NB4 (cell line): Measurements from ENCODE around the gene SLC22A7.

Experiments
- DNase-seq: peaks from one replicate; pipeline ENCODE4 v3.0.0; 2010; ENCODE audit warnings: low read depth
- H3K4me3 ChIP-seq: one replicate; pipeline ENCODE4 v1.5.1; 2011; ENCODE audit warnings: mild to moderate bottlenecking, low read depth, low read length, moderate library complexity
- CTCF ChIP-seq: IDR thresholded peaks from one replicate; pipeline ENCODE4 v1.5.1; 2012; ENCODE audit warnings: low read depth, low read length
- MAX ChIP-seq: IDR thresholded peaks from 2 replicates; pipeline ENCODE4 v1.6.1; 2011; ENCODE audit warnings: low read depth, low read length
- MYC ChIP-seq: IDR thresholded peaks from 2 replicates; pipeline ENCODE4 v1.6.1; 2011; ENCODE audit warnings: low read depth, low read length
- POLR2A ChIP-seq: IDR thresholded peaks from 2 replicates; pipeline ENCODE4 v1.6.1; 2011; ENCODE audit warnings: mild to moderate bottlenecking; ENCODE audit not compliant: insufficient read length; ENCODE audit errors: extremely low read depth

The SLC22A7 gene

DNA sequence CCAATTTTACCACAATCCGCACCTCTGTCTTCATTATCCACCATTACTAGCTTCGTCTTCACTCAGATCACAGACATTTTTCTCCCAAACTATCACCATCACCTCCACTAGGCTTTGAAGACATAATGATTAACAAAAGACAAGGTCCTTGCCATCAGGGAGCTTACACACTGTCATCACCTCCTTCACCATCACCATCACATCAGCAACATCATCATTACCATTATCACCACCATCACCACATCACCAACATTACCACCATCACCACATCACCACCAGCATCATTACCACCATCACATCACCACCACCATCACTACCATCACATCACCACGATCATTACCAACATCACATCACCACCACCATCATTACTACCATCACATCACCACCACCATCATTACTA lies 4.4 kb upstream of the SLC22A7 start:
- no peak for TF ChIP-seq MAX
- TF ChIP-seq CTCF = no peak
- TF ChIP-seq POLR2A = no peak
- no peak for TF ChIP-seq MYC
- DNase-seq = no peak
- H3K4me3 ChIP-seq = no peak overlapping the region

DNA sequence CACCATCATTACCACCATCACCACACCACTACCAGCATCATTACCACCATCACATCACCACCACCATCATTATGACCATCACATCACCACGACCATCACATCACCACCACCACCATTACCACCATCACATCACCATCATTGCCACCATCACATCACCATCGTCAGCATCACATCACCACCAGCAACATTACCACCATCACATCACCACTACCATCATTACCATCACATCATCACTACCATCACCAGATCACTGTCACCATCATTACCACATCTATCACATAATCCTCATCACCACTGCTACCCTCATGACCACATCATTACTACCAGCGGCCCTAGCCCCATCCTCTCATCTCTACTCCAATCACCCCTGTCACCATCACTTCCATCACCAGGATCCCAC lies 3.5 kb upstream of the SLC22A7 start:
- DNase-seq = no peak
- TF ChIP-seq CTCF (no peak), MAX (no peak), MYC (no peak), POLR2A (no peak)
- no peak overlapping the region for H3K4me3 ChIP-seq

GRCh38 chr6:43295456-43295855 lies 2.6 kb upstream of the SLC22A7 start:
- TF ChIP-seq POLR2A = no peak
- no peak for TF ChIP-seq MAX
- TF ChIP-seq MYC = no peak
- no peak for TF ChIP-seq CTCF
- no peak overlapping the region for H3K4me3 ChIP-seq
- DNase-seq = no peak

- no peak overlapping the region for H3K4me3 ChIP-seq
- DNase-seq = no peak
- TF ChIP-seq MAX (no peak), CTCF (no peak), MYC (no peak), POLR2A (no peak)
Measured at GRCh38 chr6:43296780-43297497, 1.1 kb upstream of the SLC22A7 start.

- H3K4me3 ChIP-seq = no peak overlapping the region
- no peak for TF ChIP-seq MYC
- TF ChIP-seq CTCF = no peak
- no peak for TF ChIP-seq MAX
- TF ChIP-seq POLR2A = no peak
- no peak for DNase-seq
Measured at GRCh38 chr6:43298565-43299337, 691 bp downstream of the SLC22A7 start.
